ENCODE measurements around the gene APBB2. TPM values are rescaled to one million over a fixed set of nuclear protein-coding genes. Genes with fewer than 3 reads are reported as not detected.

APBB2 gene
- total and polyA plus RNA-seq, 2 of the 4 experiments (the other 2 are of a cell fraction) = 47.9 to 75.5 TPM

GRCh38 chr4:40980318-40980883, 233.9 kb downstream of the APBB2 start:
- Histone ChIP-seq H3K56ac (ENCODE audit: extremely low read depth, insufficient read depth, low read length) (no peak overlapping the region), H3K4me3 (ENCODE audit: insufficient read depth, low read depth, low read length) (no peak overlapping the region), H2BK120ac (ENCODE audit: low read depth, low read length) (no peak overlapping the region), H2AFZ (replicated peaks; ENCODE audit: low read length, poor library complexity) (no peak overlapping the region), H2BK15ac (ENCODE audit: low read depth, low read length) (0 out of 3 replicates have a peak overlapping the region, but pooled peaks have one; percentile 14), H3K27me3 (ENCODE audit: control insufficient read depth, insufficient read depth, low read length) (no peaks in the 10 kb centered on the region), H3K36me3 (ENCODE audit: control insufficient read depth, insufficient read depth, low read length) (no peaks in the 10 kb centered on the region), H3K27ac (ENCODE audit: insufficient read depth, low read length) (no peak overlapping the region), H4K8ac (ENCODE audit: low read depth in 2 of 2, low read length in 2 of 2) (no peak overlapping the region), H3K18ac (ENCODE audit: low read depth, low read length) (no peak overlapping the region), H3K79me1 (ENCODE audit: low read depth in 1 of 2, low read length in 2 of 2) (peaks cover 12 to 26% of the 10 kb centered on the region in 2 experiments; a peak in 3 of 4 replicates), H2AK5ac (ENCODE audit: low read depth, low read length) (no peak overlapping the region), H4K20me1 (ENCODE audit: insufficient read depth, low read length) (no peaks in the 10 kb centered on the region), H4K5ac (ENCODE audit: low read depth, low read length) (no peak overlapping the region), H4K91ac (ENCODE audit: insufficient read depth, low read depth, low read length) (no peak overlapping the region), H3K23ac (ENCODE audit: low read depth, low read length) (no peak overlapping the region), H3K4me1 (ENCODE audit: control insufficient read depth, insufficient read depth, low read length) (peaks cover 10% of the 10 kb centered on the region), H3K9ac (ENCODE audit: low read depth, low read length) (no peak overlapping the region), H2BK20ac (ENCODE audit: low read depth, low read length) (no peak overlapping the region), H3K4ac (ENCODE audit: low read depth, low read length) (no peak overlapping the region), H2BK5ac (ENCODE audit: low read depth, low read length, poor library complexity, severe bottlenecking) (no peak overlapping the region), H2AK9ac (replicated peaks; ENCODE audit: low read depth, low read length, poor library complexity) (no peak overlapping the region), H3K14ac (replicated peaks; ENCODE audit: low read depth, low read length) (no peak overlapping the region), H3K4me2 (ENCODE audit: low read depth, low read length) (no peak overlapping the region), H3K9me3 (ENCODE audit: control insufficient read depth, insufficient read depth, low read length) (no peaks in the 10 kb centered on the region), H3K9me1 (ENCODE audit: insufficient read depth, low read length) (0 out of 2 replicates have a peak, but pooled peaks cover 3% of the 10 kb centered on the region)
- WGBS, 2 experiments (ENCODE audit: extremely low coverage in 2 of 2, insufficient read length in 1 of 2) = 29% methylated on average over 1 of the region's 1 CpG; no CpG with 5 or more reads in 1 of the 2 experiments
- intact Hi-C loops (cut with micrococcal nuclease) = no loop called here
- TF ChIP-seq CTCF (conservative IDR thresholded peaks at IDR 0.05; ENCODE audit: low read depth, low read length) (peak; percentile 36; the same call in 1 of the 2 replicates), USF2 (IDR thresholded peaks at IDR 0.05; ENCODE audit: low read depth, low read length) (no peak), RFX5 (IDR thresholded peaks at IDR 0.05; ENCODE audit: low read depth, low read length) (no peak), RCOR1 (IDR thresholded peaks at IDR 0.05; ENCODE audit: insufficient replicate concordance, low read length) (no peak), SMC3 (IDR thresholded peaks at IDR 0.05; ENCODE audit: low read depth, low read length) (0 out of 2 replicates have a peak, but pooled peaks have one; percentile 23), RAD21 (IDR thresholded peaks at IDR 0.05; ENCODE audit: low read length) (peak; percentile 38), FOS (IDR thresholded peaks at IDR 0.05; ENCODE audit: low read depth, low read length) (no peak), NFE2L2 (IDR thresholded peaks at IDR 0.05; ENCODE audit: low read depth, low read length) (no peak), POLR2A (IDR thresholded peaks at IDR 0.05; ENCODE audit: low read depth, low read length) (no peak)
- in situ Hi-C loops (cut with MboI; ENCODE audit: low sequenced_read_pairs) = no loop called here
- ChIA-PET POLR2A (ENCODE audit: unreplicated experiment) (no interaction called here), CTCF (interaction anchor here (0.7 to 1.1 kb wide), 2 partner anchors 193 to 232 kb away, joined by 3 read pairs; no protein-coding TSS in a partner anchor)
- no TSS peak for BruUV-seq (replicated peaks)
- ATAC-seq (ENCODE audit: low read depth) = no peak
- dilution Hi-C loops (cut with HindIII; ENCODE audit: low sequenced_read_pairs, unreplicated experiment) = no loop called here
- DNase-seq = no peak

Data from IMR-90 (cell line).